OCI-LY7 (cell line): ENCODE results near the gene BLOC1S6. TPM values are rescaled to one million over a fixed set of nuclear protein-coding genes. Genes with fewer than 3 reads are reported as not detected.

Experiments used
- BruUV-seq: library from RNA; stranded (reverse); fragments of 400-500 nt; replicated peaks from 2 replicates; lab custom pipeline; 2021; lab: Mats Ljungman, UMichigan
- CTCF ChIA-PET: fragments of 300-600 bp; sonication (Branson Sonifier 250); formaldehyde crosslinking; loops from one replicate; lab custom pipeline; 2022; ENCODE audit warnings: antibody characterized with exemption; ENCODE audit not compliant: unreplicated experiment; lab: Charles Lee
- POLR2A ChIA-PET: fragments of 300-600 bp; sonication (Branson Sonifier 250); formaldehyde crosslinking; loops from one replicate; lab custom pipeline; 2022; ENCODE audit warnings: antibody characterized with exemption; lab: Charles Lee
- DNase-seq: peaks from one replicate; pipeline ENCODE4 v3.0.0-alpha.2; 2015; ENCODE audit warnings: low spot score
- H2AFZ ChIP-seq: fragments of 200-600 bp; sonication (generic), shearing (Covaris generic); 2 replicates; pipeline ENCODE4 v1.6.1; 2014; ENCODE audit warnings: mild to moderate bottlenecking, antibody characterized with exemption, low read length, moderate library complexity
- H3K27ac ChIP-seq: fragments of 200-600 bp; sonication (generic); 2 replicates; pipeline ENCODE4 v1.5.1; 2014; ENCODE audit warnings: mixed run types, low read depth, mild to moderate bottlenecking, moderate library complexity, low read length, inconsistent platforms; ENCODE audit not compliant: poor library complexity, severe bottlenecking
- H3K36me3 ChIP-seq: fragments of 200-600 bp; sonication (generic); 2 replicates; pipeline ENCODE4 v1.6.1; 2014; ENCODE audit warnings: mild to moderate bottlenecking, antibody characterized with exemption, low read length, moderate library complexity, mixed read lengths; ENCODE audit not compliant: insufficient read depth
- H3K4me1 ChIP-seq: fragments of 200-600 bp; sonication (generic); 2 replicates; pipeline ENCODE4 v1.5.1; 2014; ENCODE audit warnings: mild to moderate bottlenecking, low read length; ENCODE audit not compliant: insufficient read depth, poor library complexity, severe bottlenecking
- H3K4me2 ChIP-seq: fragments of 200-600 bp; sonication (generic); 2 replicates; pipeline ENCODE4 v1.6.1; 2014; ENCODE audit warnings: mild to moderate bottlenecking, low read length
- H3K4me3 ChIP-seq: fragments of 200-600 bp; sonication (generic); 2 replicates; pipeline ENCODE4 v1.5.1; 2014; ENCODE audit warnings: mild to moderate bottlenecking, low read depth, low read length; ENCODE audit not compliant: poor library complexity, severe bottlenecking
- H3K79me2 ChIP-seq: fragments of 200-600 bp; sonication (generic); 2 replicates; pipeline ENCODE4 v1.6.1; 2016; ENCODE audit warnings: low read depth, mild to moderate bottlenecking, low read length, moderate library complexity, mixed read lengths; ENCODE audit not compliant: insufficient read depth
- H3K9me2 ChIP-seq: fragments of 200-600 bp; sonication (generic); 2 replicates; pipeline ENCODE4 v1.6.1; 2016; ENCODE audit warnings: mild to moderate bottlenecking, low read length, mixed read lengths; ENCODE audit not compliant: insufficient read depth
- H3K9me3 ChIP-seq: fragments of 200-600 bp; sonication (generic); 2 replicates; pipeline ENCODE4 v1.6.1; 2014; ENCODE audit warnings: mild to moderate bottlenecking, mixed run types, low read length, mixed read lengths
- H4K20me1 ChIP-seq: fragments of 200-600 bp; sonication (generic); 2 replicates; pipeline ENCODE4 v1.6.1; 2014; ENCODE audit warnings: mild to moderate bottlenecking, antibody characterized with exemption, low read length, moderate library complexity, mixed read lengths; ENCODE audit not compliant: insufficient read depth
- EZH2phosphoT487 ChIP-seq: fragments of 200-600 bp; sonication (generic); IDR thresholded peaks from 2 replicates; pipeline ENCODE4 v1.6.1; 2018; ENCODE audit warnings: low read depth, borderline replicate concordance, mild to moderate bottlenecking, mixed run types, antibody characterized with exemption, low read length, moderate library complexity, mixed read lengths
- intact Hi-C: fragments of 100-400 bp; cut with micrococcal nuclease; formaldehyde crosslinking; loops from one replicate; pipeline ENCODE4 v1.10.0; 2022; ENCODE audit not compliant: unreplicated experiment
- total RNA-seq, 2 experiments: library from RNA; depleted of rRNA in 1 of 2; stranded (reverse); fragments of >200 nt in 1 of 2; shearing (Covaris generic) in 1 of 2; gene quantifications; 2 replicates each; pipeline ENCODE4 v1.2.3, GENCODE V29; 2014 to 2022
- TF ChIP-seq, protein P1 (sequence below): fragments of 200-600 bp; sonication (generic); conservative IDR thresholded peaks from 2 replicates; pipeline ENCODE4 v1.5.1; 2014; ENCODE audit warnings: mild to moderate bottlenecking, antibody characterized with exemption, low read length, moderate library complexity, mixed read lengths

BLOC1S6 gene
- total RNA-seq, 2 experiments from 2014 or later, result 50.2 to 79.0 TPM

GRCh38 chr15:45640616-45641015 is 53.4 kb downstream of the BLOC1S6 start:
- no peaks in the 10 kb centered on the region for H3K9me3 ChIP-seq
- CTCF ChIA-PET, result no interaction called here
- no peak overlapping the region for H3K27ac ChIP-seq
- H3K4me3 ChIP-seq, result no peak overlapping the region
- peaks cover 10% of the 10 kb centered on the region for H3K4me1 ChIP-seq
- H4K20me1 ChIP-seq, result no peaks in the 10 kb centered on the region
- no peak overlapping the region for H2AFZ ChIP-seq
- BruUV-seq, result no TSS peak
- intact Hi-C loops, result no loop called here
- TF ChIP-seq, protein P1, sequence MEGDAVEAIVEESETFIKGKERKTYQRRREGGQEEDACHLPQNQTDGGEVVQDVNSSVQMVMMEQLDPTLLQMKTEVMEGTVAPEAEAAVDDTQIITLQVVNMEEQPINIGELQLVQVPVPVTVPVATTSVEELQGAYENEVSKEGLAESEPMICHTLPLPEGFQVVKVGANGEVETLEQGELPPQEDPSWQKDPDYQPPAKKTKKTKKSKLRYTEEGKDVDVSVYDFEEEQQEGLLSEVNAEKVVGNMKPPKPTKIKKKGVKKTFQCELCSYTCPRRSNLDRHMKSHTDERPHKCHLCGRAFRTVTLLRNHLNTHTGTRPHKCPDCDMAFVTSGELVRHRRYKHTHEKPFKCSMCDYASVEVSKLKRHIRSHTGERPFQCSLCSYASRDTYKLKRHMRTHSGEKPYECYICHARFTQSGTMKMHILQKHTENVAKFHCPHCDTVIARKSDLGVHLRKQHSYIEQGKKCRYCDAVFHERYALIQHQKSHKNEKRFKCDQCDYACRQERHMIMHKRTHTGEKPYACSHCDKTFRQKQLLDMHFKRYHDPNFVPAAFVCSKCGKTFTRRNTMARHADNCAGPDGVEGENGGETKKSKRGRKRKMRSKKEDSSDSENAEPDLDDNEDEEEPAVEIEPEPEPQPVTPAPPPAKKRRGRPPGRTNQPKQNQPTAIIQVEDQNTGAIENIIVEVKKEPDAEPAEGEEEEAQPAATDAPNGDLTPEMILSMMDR, result no peak
- TF ChIP-seq EZH2phosphoT487, result no peak
- H3K9me2 ChIP-seq, result no peaks in the 10 kb centered on the region
- H3K4me2 ChIP-seq, result no peak overlapping the region
- POLR2A ChIA-PET, result no interaction called here
- no peaks in the 10 kb centered on the region for H3K79me2 ChIP-seq
- no peak for DNase-seq
- H3K36me3 ChIP-seq, result no peaks in the 10 kb centered on the region

DNA sequence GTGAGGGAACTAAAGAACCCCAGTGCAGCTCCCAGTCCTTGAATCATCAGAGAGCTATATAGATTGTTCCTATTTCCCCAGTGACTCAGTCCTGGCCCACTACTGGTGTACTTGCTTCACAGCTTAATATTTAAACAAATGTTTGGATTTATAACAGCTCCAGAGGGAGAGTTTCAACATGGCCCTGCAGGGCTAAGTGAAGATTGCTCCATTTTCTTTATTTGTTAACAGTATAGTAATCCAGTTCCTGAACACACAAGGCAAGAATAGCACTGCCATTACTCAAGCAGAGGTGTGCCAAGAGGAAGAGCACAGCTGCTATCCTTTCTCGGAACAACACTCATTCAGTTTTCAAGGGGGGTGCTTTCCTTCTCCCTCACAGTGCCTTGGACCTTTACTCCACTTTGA is 54.2 kb downstream of the BLOC1S6 start:
- Histone ChIP-seq H3K36me3 (no peaks in the 10 kb centered on the region), H2AFZ (no peak overlapping the region), H3K9me3 (no peaks in the 10 kb centered on the region), H3K79me2 (no peaks in the 10 kb centered on the region), H3K27ac (no peak overlapping the region), H3K4me3 (no peak overlapping the region), H4K20me1 (no peaks in the 10 kb centered on the region), H3K9me2 (no peaks in the 10 kb centered on the region), H3K4me1 (peaks cover 8% of the 10 kb centered on the region), H3K4me2 (no peak overlapping the region)
- DNase-seq, result no peak
- BruUV-seq, result no TSS peak
- intact Hi-C loops, result no loop called here
- ChIA-PET POLR2A (no interaction called here), CTCF (no interaction called here)
- TF ChIP-seq, protein P1, result no peak
- no peak for TF ChIP-seq EZH2phosphoT487

DNA sequence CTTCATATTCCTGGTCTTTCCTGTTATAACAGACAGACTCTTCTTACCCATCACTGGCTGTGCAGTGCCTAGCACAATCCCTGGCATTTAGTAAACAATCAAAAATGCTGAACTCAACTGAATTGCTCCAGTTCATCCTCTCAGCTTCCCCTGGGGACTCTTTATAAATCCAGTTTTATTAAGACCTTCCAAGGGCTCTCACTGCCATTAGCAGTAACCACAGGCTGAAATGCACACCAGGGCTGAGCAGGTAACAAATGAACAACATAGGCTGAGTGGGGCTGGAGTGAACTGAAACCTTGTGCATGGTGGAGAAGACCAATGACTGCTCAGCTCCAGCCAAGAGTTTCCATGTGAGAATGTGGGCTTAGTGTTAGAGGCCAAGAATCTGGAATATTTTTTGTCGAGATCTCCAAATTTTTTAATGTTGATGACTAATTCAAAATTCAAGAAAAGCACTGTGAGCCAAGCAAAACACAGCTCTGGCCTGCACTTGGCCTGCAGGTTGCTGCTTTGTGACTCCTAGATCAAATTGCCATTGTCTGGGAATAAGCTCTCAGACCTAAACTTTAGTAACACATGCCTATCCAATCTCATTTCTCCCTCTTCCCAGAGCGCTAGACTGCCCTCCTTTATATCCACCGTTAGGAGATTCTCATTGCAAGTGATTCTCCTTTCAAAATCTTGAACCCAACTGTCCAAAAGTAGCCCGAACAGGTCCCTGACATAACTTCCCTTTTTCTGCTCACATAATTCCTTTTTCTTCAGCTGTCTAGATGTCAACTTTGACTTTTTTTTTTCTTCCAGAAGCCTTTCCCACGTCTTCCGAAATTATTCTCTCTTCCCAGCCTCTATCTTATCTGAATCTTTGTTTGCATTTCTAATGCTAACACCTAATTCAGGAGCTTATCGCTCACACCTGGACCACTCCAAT is 55.1 kb downstream of the BLOC1S6 start:
- Histone ChIP-seq H4K20me1 (no peaks in the 10 kb centered on the region), H3K27ac (no peak overlapping the region), H3K9me3 (no peaks in the 10 kb centered on the region), H3K4me2 (no peak overlapping the region), H3K36me3 (no peaks in the 10 kb centered on the region), H3K79me2 (no peaks in the 10 kb centered on the region), H3K9me2 (no peaks in the 10 kb centered on the region), H3K4me3 (no peak overlapping the region), H2AFZ (no peak overlapping the region), H3K4me1 (peaks cover 8% of the 10 kb centered on the region)
- intact Hi-C loops, result no loop called here
- DNase-seq, result no peak
- BruUV-seq, result no TSS peak
- CTCF ChIA-PET, result interaction anchor here (0.5 kb wide), 1 partner anchor 157 kb away, joined by 4 read pairs; no protein-coding TSS in a partner anchor
- TF ChIP-seq, protein P1, result no peak
- TF ChIP-seq EZH2phosphoT487, result no peak
- POLR2A ChIA-PET, result no interaction called here
